ENCODE measurements around the gene RARS1.

Gene RARS1

GRCh38 chr5:168568738-168569137, 82.5 kb downstream of the RARS1 start:
- FAIRE-seq (no peak), DNase-seq (ENCODE audit: insufficient read length) (no peak)
- no peak for TF ChIP-seq TAF1 (IDR thresholded peaks at IDR 0.05; ENCODE audit: borderline replicate concordance, low read depth, low read length)
